Measurements from ENCODE around the gene NOA1.
"Not testable (repeated sequence)": the region's sequence is repeated elsewhere in the genome, so short reads cannot be mapped to it uniquely, and the experiment has no call there.

Gene NOA1

GRCh38 chr4:56953680-56954520 is 23.5 kb downstream of the NOA1 start:
- no peak for DNase-seq

DNA sequence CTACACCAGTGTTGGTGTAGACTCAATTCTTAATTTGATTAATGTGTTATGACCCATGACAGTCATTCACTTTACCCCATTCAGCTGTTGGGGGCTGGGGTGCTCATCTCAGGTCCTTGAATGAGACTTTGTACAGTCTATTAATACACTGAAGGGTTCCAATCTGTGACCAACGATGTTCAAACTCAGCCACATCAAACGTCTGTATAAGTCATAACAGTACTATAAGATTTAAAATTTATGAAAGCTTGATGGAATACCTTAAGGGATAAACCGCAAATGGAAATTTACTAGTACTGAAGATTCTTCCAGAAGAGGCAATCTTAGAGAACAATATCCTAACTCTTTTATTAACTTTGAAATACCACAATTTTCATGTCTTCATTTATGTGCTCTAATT is 36.0 kb downstream of the NOA1 start:
- DNase-seq: no peak

DNA sequence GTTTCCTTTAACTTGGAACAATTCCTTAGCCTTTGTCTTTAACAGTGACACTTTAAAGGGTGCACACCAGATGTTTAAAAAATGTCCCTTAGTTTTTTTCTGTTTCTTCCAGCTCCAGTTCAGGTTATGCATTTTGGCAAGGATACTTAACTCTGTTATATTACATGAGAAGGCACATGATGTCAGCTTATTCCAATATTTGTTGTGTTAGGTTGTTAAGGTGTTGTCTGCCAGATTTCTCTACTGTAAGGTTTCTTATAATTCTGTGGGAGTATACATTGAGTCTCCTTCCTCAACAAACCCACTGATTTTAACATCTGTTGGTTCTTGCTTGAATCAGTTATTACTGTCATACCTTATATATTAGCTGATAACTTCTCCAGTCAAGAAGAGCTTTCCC is 36.4 kb downstream of the NOA1 start:
- DNase-seq: no peak

DNA sequence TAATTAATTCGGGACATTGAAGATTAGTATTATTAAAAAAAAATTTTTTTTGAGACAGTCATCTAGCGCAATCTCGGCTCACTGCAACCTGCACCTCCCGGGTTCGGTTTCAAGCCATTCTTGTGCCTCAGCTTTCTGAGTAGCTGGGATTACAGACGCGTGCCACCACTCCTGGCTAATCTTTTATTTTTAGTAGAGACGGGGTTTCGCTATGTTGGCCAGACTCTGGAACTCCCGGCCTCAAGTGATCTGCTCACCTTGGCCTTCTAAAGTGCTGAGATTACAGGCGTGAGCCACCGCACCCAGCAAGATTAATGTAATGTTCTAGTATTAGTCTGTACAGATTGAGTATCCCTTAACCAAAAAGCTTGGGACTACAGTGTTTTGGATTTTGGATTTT is 37.0 kb downstream of the NOA1 start:
- no peak for DNase-seq

GRCh38 chr4:56939826-56940225 is 37.6 kb downstream of the NOA1 start:
- not testable (repeated sequence) for DNase-seq

GRCh38 chr4:56937262-56937661 is 40.1 kb downstream of the NOA1 start:
- DNase-seq: no peak

DNA sequence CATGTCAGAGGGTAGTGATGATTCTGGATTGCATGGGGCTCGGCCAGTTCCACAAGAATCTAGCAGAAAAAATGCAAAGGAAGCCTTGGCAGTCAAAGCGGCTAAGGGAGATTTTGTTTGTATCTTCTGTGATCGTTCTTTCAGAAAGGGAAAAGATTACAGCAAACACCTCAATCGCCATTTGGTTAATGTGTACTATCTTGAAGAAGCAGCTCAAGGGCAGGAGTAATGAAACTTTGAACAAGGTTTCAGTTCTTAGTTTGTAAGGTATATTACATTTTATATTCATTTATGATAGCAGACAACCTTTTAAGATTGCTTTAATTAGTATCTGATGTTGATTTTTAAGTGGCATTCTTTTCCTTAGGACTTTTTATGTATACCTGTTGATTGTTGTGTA is 45.5 kb downstream of the NOA1 start:
- no peak for DNase-seq

- DNase-seq: no peak
Observed at GRCh38 chr4:56930638-56931037, 46.8 kb downstream of the NOA1 start.

- no peak for DNase-seq
Observed at GRCh38 chr4:56927196-56927595, 50.2 kb downstream of the NOA1 start.

DNA sequence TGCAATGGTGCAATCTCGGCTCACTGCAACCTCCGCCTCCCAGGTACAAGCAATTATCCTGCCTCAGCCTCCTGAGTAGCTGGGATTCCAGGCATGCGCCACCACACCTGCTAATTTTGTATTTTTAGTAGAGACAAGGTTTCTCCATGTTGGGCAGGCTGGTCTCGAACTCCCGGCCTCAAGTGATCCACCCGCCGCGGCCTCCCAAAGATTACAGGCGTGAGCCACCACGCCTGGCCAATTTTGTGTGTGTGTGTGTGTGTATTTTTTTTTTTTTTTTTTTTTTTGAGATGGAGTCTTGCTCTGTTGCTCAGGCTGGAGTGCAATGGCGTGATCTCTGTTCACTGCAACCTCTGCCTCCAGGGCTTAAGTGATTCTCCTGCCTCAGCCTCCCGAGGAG is 62.4 kb downstream of the NOA1 start:
- not testable (repeated sequence) for DNase-seq

DNA sequence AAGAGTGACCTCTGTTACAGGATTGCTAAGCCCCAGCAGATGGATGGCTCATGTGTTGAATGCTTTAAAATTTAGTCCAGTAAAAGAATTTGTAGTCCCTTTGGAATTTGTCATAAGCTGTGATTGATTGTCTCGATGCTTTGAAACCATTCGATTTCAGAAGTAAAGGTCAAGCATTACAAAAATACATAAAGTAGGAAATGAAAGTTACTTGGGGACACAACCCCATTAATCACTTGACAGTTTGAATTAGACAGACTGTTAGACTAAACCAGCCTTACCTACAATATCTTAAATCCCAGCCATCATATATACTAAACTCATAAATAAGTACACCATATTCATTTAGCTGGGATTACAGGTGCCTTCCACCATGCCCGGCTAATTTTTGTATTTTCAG is 63.1 kb downstream of the NOA1 start:
- no peak for DNase-seq

All from retina (tissue), 1 donor.